Stimulated activated CD8-positive, alpha-beta memory T cell treated with anti-CD3 and anti-CD28 coated beads, Interleukin-7, amount 100 ng/mL, for 48 hours (primary cell): ENCODE data around the gene ZNF208.
"Not testable (repeated sequence)": the region's sequence is repeated elsewhere in the genome, so short reads cannot be mapped to it uniquely, and the experiment has no call there.

ENCODE experiments used
- DNase-seq, 2 donors: peaks; one replicate each; pipeline ENCODE4 v3.0.0-alpha.2; 2020; ENCODE audit warnings: low read depth in 1 of 2; ENCODE audit errors: extremely low read depth in 1 of 2

Gene ZNF208

DNA sequence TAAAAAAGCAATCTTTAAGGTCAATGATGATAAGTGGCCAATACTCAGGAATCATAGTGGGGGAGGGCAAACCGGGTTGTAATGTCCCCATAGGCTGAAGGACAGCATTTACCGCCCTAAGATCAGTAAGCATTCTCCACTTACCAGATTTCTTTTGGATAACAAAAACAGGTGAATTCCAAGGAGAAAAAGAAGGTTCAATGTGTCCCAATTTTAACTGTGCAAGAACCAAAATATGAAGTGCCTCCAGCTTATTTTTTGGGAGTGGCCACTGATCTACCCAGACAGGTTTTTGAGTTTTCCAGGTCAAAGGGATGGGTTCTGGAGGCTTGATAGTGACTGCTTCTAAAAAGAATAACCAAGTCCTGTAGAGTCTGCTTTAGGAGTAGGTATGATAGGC lies 125.2 kb downstream of the ZNF208 start:
- DNase-seq = not testable (repeated sequence)

DNA sequence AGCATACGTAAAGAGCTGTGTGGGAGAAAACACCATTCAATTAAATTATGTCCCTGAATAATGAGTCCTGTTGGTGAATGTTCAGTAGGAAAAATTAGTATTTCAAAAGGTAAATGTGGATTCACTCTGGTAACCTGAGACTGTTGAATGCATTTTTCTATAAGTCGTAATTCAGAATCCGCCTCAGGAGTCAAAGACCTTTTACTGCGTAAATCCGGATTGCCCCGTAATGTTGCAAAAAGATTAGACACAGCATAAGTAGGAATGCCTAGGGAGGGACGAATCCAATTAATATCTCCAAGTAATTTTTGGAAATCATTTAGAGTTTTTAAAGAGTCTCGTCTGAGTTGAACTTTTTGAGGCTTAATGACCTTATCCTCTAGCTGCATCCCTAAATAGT lies 126.0 kb downstream of the ZNF208 start:
- not testable (repeated sequence) for DNase-seq

DNA sequence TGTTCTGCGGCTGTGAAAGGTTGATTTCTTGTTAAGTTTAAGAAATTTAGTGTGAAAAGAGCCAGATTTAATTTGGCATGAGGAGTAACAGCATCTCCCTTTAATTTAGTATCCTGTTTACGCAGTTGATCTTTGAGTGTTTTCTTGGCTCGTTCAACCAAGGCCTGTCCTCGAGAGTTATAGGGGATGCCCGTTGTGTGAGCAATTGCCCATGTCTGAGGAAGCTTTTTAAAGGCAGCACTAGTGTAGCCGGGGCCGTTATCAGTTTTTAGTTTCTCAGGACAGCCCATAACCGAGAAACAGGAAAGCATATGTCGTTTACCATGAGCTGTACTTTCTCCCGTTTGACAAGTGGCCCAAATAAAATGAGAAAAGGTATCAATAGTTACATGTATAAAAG lies 127.2 kb downstream of the ZNF208 start:
- DNase-seq = no peak
